Left kidney (tissue), 2 donors: ENCODE results near the gene KTN1. TPM values are rescaled to one million over a fixed set of nuclear protein-coding genes. Genes with fewer than 3 reads are reported as not detected.
A peak's percentile ranks its signal among the peaks of the same experiment; 100 is the strongest.

Experiments
- DNase-seq: peaks from one replicate; pipeline ENCODE4 v3.0.0-alpha.2; 2013
- polyA plus RNA-seq: library from polyadenylated mRNA; unstranded; fragments of 120-200 nt; gene quantifications from one replicate; pipeline ENCODE4 v1.2.1, GENCODE V29; 2013; ENCODE audit not compliant: insufficient read length

KTN1 gene
- polyA plus RNA-seq, 1 donor: 223 TPM

DNA sequence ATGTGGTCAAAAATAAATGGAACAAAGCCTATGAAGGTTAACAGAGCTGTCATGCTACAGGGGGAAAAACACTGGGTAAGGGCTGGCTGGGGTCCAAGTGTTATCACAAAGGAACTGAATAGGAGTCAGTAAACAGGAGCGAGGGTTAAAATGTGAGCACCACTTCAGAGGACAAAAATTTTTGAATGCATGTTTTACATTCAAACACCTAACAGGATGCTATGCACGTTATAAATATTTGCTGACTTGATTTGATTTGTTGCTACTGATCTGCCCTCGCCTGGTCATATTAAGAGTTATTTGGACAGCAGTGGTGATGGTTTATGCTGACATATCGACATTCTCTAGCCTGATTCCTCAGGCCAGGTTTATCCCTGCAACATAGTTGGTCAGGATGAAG, 7.4 kb upstream of the KTN1 start:
- DNase-seq: no peak

DNA sequence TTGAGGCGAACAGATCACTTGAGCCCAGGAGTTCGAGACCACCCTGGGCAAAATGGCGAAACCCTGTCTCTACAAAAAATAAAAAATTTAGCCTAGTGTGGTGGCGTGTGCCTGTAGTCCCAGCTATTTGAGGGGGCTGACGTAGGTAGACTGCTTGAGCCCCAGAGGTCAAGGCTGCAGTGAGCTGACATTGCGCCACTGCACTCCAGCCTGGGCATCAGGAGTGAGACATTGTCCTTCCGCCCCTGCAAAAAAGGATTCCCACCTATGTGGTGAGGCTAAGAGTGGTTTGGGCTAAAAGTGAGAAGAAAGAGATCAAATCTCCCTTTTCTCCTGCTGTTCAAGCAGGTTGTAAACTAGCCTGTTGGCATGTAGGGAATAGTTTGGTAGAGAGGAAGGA, 5.0 kb upstream of the KTN1 start:
- no peak for DNase-seq

DNA sequence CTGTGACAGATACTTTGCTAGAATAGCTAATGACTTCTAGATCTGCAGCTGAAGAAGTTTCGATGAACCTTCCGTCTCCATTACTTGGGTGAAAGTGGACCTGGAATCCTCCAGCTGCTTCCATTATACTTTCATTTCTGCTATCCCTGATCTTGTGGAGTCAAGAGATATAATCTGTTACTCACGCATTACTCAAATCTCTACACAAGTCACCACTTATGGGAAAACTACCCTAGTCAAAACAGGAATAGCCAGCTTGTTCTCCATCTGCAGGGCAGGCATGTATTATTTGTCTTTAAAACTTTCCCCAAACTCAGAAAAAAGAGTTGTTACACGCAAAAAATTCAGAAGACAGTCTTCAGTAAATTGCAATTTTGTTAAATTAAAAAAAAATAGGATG, 2.8 kb upstream of the KTN1 start:
- DNase-seq: no peak

DNA sequence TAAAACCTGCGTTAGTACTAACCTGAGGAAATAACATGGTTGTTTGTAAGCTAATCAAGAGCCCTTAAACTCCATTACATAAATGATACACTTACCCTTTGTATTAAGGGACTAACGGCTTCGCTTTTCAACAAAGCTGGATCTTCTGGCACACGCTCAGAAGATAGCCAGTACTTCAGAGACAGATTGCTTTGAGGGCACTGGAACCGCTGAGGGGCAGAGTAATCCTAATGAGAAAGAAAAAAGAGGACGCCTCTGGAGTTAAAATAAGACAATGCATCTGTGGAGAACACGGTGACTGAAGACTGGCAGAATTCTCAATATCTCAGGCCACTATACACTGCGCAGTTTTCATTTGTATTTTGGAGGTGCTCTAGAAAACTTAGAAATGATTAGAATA, 1.5 kb upstream of the KTN1 start:
- no peak for DNase-seq

DNA sequence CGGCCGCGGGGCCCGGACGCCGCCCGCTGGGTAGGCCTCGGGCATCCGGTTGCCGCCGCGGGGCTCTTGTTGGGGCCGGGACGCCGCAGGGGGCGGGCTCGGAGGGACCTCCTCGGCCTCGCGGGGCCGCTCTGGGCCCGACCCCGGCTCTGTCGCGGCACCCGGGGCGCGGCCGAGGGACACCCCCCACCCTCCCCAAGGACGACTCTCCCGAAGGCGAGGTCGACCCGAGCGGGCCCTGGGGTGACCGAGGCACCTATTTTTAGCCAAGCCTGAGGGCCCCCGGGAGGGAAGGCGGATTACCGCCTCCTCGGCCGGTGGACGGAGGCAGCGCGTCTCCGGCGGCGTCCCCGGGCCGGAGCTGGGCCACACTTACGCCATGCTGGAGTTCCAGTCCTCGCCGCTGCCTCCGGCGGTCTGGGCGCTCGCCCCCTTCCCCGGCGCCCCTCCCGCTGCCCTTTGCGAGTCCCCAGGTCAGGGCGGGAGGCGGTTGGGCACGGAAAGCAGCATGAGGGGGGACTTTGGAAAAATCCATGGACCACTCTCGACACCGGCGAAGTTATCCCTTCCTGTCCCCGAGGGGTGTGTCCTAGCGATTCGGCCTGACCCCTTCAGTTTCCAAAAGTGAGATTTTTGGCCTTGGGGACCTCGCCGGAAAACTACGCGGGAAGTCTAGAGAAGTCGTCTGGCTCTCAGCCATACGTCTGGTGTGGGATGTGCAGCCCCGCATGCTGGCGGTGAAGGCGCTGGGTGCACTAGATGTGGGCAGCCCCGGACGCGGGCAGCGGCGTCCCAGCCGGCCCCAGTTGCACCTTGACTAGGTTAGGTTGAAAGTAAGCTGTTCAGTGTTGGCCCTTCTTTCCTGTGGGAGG, 699 bp downstream of the KTN1 start:
- no peak for DNase-seq

DNA sequence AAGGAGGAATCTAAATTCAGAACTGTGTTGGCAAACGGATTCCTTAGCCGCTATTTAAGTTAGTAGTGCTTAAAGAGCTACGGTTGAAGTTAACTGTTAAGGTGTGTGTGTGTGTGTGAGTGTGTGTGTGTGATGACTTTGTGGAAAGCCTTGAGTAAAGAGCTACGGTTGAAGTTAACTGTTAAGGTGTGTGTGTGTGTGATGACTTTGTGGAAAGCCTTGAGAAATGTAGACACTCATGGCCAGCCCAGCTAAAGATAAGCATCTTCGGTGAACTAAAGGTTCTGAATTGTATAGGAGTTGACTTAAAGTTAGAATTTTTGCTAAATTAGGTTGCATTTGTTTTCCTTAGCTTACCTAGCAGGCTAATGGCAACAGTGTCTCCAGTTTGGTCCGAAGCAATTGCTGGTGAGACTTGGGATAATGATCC, 1.4 kb downstream of the KTN1 start:
- DNase-seq: no peak

DNA sequence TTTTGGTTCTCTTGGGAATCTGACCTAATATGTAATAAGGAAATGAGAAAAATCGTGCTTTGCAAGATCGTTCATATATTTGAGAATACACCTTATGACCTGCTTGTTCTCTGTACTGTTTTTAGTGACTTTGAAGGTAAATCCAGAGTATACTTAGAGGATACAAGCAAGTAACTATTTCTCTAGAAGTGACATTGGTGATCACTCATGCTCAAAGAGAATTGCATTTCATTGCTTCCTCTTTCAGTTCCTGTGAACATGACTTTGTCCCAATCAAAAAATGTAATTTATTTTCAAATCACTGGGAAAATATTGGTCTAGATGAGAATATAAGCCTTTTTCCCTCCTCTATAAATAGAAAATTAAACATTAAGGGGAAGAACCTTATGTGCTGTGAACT, 2.7 kb downstream of the KTN1 start:
- DNase-seq: no peak

DNA sequence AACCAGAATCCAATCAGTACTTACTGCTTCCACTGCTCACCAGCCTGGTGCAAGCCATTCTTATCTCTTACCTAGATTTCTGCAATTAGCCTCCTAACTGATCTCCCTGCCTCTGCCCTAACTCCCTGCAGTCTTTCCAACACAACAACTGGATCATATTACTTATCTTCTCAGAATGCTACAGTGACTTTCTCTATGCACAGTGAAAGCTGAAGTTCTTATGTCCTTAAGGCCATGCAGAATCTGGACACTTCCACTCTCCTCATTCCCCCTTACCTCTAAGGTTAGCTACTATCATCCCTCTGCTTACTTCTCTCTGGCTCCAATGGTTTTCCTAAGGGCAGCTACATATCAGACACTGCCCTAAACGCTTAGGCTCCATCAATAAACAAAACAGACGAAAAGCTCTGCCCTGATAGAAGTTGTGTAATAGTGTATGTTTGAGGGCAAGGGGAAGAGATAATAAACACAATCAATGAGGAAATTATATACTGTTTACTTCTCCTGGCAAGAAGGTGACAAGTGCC, 4.0 kb downstream of the KTN1 start:
- DNase-seq: no peak

DNA sequence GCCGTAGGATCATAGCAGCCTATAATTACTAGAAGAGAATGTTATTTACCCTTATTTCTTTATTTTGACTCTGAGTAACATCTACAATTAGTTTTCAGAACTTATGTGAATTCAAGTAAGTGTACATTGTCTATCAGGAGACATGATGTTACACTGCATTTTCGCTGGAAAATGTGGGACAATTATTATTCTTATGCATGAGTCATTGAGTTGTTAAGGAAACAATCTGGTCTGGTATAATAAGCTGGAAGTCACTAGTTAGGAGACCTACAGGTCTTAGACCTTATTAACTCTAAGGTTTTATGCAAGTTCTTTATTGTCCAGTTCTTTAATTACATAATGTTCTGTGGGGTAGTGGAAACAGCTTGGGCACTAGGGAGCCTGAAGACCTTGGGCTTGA, 5.8 kb downstream of the KTN1 start:
- DNase-seq: no peak

DNA sequence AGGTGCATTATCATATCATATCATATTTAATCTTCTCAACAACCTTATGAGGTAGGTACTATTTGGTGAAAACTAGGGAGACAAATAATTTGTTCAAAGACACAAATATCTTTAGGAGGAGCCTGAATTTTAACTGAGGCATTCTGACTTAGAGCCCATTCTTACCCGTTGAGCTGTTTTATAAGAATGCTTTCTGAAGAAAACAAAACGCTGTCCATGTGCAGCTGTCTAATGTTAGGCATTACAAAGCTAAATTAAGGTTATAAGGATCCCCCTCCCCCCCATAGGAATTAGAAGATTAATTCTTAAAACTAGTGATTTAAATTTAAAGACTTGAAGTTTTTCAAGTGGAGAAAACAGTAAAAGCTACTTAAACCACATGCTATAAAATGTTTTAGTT, 6.4 kb downstream of the KTN1 start:
- DNase-seq: no peak

DNA sequence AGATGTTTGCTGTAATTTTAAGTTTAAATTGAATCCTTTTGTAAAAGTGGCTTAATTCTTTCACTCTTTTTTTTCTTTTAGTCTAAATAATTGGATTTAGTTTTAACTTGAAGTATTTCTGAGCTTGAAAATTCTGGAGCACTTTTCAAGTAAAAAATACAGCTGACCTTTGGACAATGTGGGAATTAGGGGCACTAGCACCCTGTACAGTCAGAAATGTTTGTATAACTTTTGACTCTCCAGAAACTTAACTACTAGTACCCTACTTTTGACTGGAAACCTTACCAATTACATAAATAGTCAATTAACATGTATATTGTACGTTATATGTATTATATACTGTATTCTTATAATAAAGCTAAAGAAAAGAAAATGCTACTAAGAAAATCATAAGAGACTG, 7.8 kb downstream of the KTN1 start:
- no peak for DNase-seq

DNA sequence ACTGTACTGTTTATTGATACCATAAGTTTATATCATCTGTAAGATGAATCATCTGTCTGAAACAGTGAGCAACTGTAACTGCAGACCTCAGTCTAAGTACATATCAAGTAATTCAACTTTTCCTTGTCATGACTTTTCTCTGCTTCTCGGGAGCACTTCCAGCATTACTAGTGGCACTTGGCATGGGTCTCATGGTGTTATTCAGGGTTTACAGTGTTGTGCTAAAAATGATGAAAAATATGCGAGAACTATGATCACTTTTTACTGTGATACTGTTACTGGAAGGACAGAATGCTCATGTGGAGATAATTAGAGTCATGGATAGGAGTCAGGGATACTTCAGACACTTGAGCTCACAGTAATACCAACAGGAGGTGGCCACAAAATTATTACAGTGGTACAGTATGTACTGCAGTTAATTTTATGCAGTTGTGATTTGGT, 8.3 kb downstream of the KTN1 start:
- DNase-seq: no peak

DNA sequence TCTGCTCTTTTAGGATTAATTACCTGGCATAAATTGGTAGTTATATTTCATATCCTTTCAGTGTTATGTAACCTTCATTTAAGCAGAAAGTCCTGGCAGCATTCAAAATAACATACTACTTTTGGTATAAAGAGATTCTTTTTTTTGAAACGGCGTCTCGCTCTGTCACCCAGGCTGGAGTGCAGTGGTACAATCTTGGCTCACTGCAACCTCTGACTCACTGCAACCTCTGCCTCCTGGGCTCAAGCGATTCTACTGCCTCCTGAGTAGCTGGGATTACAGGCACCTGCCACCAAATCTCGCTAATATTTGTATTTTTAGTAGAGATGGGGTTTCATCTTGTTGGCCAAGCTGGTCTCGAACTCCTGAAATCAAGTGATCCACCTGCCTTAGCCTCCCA, 9.2 kb downstream of the KTN1 start:
- no peak for DNase-seq

DNA sequence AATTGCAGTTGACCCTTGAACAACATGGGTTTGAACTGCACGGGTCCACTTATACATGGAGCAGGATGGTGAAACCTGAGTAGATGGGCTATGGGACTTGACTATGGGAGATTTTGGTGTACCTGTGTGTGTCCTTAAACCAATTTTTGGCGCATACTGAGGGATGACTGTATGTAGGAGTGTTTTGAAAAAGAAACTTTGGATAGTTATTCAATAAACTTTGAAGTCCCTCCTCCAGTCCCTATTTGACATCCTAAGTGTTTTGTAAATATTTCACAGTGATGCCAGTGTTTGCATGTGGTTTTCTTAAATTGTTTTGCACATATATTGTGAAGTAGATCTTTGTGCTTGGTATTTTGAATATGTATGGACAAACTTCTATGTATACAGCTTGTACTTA, 12.4 kb downstream of the KTN1 start:
- no peak for DNase-seq

DNA sequence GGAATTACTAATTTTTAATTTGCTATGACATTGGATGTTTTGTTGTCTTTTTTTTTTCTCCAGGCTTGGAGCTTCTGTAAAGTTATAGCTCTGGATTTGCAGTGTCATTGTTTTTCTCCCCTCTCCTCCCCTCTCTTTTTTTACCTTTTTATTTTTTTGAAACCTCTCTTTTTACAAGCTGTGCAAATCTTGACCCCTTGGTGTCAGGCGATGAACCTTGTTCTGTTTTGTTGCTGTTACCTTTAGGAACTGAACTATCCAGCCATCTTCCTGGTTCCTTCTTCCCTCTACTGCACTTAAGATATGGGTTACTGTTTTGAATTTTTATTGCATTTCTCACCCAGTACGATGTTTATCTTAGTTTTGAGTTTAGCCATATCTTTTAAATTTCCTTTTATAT, 13.7 kb downstream of the KTN1 start:
- no peak for DNase-seq

DNA sequence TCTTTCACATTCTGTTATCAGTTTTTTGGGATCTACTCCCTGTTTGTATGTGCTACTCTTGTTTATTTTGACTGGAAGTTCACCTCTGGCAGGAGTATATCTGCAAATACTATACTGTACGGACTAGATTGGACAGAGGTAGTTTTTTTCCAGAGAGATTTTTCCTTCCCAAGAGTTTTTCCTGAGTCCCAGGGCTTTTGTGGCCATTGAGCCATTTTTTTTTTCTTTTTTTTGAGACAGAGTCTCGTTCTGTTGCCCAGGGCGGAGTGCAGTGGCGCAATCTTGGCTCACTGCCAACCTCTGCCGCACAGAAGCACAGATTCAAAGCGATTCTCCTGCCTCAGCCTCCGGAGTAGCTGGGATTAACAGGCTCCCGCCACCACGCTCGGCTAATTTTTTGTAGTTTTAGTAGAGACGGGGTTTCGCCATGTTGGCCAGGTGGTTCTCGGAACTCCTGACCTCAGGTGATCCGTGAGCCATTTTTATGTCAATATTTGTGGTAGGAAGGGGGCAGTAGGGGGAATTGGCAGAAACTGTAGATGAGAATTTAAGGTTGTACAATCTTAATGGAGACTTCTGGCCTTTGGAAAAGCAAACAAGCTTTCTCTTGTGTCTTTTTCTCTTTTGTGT, 19.4 kb downstream of the KTN1 start:
- no peak for DNase-seq

DNA sequence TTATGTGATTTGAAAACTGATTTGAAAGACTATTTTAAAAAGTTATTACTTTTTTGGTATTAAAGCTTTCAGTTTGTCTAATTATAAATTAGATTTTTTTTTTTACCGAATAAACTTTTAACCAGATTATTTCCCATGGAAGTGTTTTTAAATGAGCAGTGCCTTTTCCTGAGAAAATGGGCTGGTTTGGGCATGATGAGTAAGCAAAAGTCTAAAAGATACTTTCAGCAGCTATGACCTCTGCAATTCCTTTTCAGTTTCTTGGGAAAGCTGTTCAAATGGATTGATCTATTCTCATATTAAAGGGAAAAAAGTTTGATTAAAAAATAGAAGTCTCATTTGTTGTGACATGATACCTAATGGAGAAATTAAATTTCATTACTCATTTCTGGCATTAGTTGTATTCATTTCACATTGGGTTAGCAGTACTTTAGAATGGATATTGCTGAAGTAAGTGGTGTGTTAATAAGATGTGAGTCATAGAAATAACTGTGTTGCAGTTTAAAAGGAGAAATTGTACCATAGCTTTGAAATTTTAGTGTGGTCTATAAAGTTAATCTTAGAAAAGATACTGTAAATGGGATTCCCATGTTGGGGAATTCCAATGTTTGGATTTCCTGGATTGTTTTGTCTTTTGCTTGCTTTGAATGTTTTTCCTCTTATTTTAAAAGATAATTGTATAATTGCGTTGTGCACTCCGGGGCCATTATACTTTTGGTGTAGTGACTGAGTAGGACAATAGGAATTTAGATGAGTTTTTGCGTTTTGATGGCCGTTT, 21.0 kb downstream of the KTN1 start:
- DNase-seq: no peak

DNA sequence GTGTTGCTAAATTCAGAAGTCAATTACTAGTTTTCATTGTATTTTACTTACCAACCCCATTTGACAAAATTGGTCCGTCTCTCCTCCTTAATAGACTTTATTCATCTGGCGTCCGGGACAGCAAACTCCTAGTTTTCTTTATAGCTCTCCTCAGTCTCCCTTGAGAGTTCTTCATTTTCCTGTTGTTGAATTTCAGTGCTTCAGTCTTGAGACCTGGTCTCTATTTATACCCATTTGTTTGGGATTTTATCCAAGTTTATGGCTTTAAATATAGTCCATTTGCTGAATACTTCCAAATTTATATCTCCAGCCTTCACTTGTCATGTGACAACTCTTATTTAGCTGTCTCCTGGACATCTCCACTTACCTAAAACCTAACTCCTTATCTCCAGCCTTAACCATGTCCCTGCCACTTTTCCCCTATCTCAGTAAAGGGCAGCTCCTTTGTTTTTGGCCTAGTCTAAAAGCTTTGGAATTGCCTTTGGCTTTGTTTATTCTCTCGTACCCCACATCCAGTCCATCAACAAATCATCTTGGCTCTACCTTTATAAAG, 23.5 kb downstream of the KTN1 start:
- no peak for DNase-seq

DNA sequence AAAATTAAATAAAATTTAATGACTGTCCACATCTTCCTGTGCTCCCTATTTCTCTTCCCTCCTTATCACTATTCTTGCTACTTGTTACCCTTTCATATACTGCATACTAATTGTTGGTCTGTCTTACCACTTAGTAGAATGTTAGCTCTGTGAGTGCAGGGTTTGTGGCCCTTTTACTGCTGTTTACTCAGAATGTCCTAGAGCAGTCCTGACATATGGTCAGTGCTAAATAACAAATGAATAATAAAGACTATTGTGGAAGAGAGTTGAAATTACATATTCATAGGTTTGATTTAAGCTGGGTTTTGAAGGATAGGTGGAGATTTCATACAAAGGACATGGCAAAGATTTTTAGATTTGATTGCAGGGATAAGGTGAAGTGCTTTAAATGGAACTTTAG, 24.5 kb downstream of the KTN1 start:
- DNase-seq: no peak

DNA sequence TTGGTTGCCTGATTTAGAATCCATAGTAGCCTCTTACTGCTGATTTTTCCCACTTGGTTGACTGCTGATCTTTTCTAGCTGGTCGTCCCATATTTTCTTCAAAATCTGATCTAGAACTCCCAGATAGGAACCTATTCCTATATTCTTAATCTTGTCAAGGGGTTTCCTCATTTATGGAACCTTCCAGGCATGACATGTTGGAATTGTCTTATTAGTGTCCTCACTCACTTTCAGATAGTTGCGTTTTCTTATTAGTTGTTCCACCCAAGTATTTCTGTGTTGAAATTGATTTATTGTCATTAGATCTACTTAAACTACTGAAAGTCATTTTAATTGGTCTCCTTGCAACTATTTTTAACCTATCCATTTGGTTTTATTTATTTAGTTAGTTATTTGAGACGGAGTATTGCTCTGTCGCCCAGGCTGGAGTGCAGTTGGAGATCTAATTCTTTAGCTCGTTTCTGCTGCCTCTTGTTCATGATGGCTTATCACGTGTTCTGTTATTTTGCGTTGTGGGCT, 25.0 kb downstream of the KTN1 start:
- no peak for DNase-seq

DNA sequence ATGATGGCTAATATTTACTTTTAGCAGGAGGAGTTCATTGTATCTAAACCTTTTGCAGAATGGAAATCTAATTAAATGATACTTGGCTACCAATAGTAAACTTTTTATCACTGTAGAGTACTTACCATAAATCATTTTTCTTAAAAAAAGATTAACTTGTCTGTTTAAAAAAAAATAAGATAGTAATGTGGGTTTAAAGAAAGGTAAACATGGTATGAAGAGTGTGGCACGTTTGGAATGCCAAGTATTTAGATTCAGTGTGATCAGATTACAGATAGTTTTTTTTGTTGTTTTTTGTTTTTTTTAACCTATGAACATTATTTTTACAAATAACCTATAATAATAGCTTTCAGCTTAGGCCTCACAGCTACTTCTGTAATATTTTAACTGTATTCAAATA, 25.8 kb downstream of the KTN1 start:
- DNase-seq: peak; percentile 18

DNA sequence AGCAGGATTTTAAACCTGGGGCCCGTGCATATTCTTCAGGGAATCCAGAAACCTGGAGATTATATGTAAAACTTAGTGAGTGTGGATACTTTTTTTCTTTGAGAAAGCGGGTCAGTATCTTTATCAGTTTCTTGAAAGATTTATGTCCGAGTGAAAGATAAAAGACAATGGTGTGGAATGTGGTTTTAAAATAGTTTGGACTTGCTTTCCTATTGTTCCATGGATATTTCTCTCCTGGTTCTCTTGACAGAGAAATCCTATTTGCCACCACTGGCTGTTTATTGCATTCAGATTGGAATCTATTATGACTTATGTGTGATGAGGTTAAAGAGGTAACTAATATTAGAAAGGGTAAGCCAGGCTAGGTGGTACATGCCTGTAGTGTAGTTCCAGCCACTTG, 27.4 kb downstream of the KTN1 start:
- DNase-seq: no peak
